Activated CD4-positive, alpha-beta T cell treated with anti-CD3 and anti-CD28 coated beads for 4 hours (primary cell): ENCODE results near the gene FIZ1.

Source experiments
- DNase-seq, 2 donors: peaks; one replicate each; pipeline ENCODE4 v3.0.0-alpha.2; 2020

Gene FIZ1

GRCh38 chr19:55599468-55599841 is at the start of gene FIZ1:
Gene FIZ1 (minus strand): TSS chr19:55599517. CDS start chr19:55597865, 1,652 bp downstream.
- DNase-seq: peak; percentile 96 to 97

DNA sequence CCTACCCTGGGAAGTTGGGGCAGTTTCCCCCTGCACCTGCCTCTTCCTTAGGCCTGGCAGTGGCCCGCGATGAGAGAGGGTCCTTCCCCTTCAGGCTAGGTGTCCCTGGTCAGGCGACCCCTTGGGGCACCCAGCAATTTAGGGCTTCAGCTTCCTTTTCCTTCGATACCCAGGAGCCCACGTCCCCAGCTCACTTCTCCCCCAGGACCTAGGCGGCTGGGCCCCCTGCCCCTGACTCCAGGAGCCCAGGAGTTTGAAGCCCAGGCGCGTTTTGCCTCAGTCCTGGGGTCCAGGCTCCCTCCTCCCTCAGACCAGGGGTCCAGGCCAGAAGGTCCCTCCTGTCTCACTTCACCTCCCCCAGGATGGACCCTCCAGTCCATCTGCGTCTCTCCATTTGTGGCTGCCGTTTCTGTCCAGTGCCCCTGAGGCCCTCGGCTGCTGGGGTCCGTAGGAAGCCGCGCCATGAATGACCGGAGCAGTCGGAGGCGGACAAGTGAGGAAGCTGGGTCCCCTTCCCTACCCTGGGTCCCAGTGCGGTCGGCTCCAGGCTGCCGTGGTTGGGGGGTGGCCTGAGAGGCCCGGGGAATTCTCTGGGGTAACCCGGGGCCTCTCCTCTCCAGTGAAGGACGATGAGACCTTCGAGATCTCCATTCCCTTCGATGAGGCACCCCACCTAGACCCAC is 49.4 kb upstream of the FIZ1 start:
- no peak for DNase-seq

- DNase-seq: peak; percentile 67 to 74
Observed at GRCh38 chr19:55647732-55648584, 48.6 kb upstream of the FIZ1 start, which contains the start of gene CCDC106. Gene CCDC106 (plus strand): TSS chr19:55648212. CDS start chr19:55649047, 835 bp downstream.

DNA sequence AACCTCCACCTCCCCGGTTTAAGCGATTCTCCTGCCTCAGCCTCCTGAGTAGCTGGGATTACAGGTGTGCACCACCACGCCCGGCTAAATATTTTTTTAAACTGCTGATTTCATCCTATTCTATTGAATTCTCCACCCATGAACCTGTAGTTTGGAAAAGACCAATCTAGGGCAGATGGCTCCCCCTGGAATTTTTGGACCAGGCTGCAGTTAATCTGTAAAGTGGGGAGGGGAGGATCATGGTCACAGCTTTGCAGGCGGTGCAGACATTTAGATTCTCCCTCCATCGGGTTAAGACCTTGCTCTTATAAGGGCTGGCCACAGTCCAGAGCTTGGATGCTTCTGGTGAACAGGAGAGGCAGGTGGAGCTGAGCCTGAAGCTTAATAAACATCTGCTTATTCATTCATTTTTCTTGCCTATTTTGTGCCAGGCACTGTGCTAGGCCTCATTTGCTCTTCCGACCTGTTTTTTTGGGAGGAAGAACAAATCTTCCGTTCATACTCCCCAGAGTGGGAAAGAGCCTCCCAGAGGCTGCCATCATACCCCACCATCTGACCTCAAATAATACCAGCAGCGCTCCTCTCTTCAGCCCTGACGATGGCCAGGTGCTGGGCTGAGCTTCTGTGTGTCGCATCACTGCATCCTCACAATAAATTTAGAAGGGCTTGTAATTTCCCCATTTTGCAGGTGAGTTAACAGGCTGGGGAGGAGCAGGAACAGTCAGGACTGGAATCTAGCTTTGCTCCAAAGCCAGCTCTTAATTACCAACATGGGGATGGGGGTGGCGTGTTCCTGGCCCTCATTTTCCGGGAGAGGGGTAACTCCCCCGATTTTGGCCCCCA is 47.8 kb upstream of the FIZ1 start:
- no peak for DNase-seq

GRCh38 chr19:55645512-55645881 is 46.2 kb upstream of the FIZ1 start:
- DNase-seq: no peak

DNA sequence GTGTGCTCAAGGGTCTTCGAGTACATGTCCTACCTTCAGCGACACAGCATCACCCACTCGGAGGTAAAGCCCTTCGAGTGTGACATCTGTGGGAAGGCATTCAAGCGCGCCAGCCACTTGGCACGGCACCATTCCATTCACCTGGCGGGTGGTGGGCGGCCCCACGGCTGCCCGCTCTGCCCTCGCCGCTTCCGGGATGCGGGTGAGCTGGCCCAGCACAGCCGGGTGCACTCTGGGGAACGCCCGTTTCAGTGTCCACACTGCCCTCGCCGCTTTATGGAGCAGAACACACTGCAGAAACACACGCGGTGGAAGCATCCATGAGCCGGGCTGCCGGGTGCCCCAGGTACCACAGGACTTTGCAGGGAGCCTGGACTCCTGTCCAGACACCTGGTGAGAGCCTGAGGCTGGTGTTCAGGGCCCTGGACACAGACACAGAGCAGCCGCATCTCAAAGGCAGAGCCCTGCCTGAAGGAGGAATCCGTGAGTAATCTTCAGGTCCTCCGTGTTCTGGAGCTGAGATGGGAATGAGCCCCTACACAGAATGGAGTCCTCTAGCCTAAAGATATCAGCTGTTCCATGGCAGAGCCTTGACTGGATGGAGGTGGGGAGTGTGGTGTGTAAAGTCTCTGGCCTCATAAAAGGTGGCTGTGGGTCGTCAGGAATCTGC is 45.7 kb upstream of the FIZ1 start:
- no peak for DNase-seq

DNA sequence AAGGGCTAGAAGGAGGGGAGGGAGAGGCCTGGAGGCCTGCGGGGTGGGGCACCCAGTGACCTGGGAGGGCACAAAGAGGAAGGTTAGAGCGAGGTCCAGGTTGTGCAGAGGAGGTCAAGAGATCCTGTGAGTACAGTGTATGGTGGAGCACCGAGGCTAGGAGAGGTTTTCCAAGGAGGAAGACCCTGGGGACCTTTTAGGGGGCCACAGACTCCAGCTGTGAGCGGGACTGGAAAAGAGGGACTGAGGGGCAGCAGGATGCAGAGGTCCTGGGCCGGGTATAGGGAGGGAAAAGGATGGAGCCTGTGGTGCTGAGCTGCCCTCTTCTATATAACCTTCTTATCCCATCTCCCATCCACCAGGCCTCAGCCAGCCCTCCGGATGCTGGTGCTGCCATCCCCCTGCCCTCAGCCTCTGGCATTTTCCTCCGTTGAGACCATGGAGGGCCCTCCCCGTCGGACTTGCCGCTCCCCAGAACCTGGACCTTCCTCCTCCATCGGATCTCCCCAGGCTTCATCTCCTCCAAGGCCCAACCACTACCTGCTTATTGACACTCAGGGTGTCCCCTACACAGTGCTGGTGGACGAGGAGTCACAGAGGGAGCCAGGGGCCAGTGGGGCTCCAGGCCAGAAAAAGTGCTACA is 45.0 kb upstream of the FIZ1 start:
- no peak for DNase-seq

DNA sequence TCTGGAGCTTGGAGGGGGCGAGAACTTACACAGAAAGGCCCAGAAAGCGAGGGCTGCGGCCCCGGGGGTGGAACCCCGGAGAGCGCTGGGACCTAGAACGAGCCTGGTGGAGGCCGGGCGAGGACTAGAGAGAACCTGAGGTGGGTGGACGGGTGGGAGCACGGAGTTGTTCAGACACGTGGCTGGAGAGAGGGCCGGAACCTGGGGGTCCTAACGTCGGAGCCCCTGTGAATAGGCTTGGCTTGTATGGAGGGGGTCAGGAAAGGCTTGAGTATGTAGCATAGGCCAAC is 44.5 kb upstream of the FIZ1 start:
- no peak for DNase-seq

GRCh38 chr19:55643003-55643886 is 43.9 kb upstream of the FIZ1 start, which contains the start of gene ZNF581:
Gene ZNF581 (plus strand): TSS chr19:55643649. CDS start chr19:55644572, 923 bp downstream.
- peak; percentile 77 to 80 for DNase-seq

GRCh38 chr19:55642153-55643002 is 43.1 kb upstream of the FIZ1 start:
- peak in 1 of 2 donors; percentile 35 for DNase-seq

DNA sequence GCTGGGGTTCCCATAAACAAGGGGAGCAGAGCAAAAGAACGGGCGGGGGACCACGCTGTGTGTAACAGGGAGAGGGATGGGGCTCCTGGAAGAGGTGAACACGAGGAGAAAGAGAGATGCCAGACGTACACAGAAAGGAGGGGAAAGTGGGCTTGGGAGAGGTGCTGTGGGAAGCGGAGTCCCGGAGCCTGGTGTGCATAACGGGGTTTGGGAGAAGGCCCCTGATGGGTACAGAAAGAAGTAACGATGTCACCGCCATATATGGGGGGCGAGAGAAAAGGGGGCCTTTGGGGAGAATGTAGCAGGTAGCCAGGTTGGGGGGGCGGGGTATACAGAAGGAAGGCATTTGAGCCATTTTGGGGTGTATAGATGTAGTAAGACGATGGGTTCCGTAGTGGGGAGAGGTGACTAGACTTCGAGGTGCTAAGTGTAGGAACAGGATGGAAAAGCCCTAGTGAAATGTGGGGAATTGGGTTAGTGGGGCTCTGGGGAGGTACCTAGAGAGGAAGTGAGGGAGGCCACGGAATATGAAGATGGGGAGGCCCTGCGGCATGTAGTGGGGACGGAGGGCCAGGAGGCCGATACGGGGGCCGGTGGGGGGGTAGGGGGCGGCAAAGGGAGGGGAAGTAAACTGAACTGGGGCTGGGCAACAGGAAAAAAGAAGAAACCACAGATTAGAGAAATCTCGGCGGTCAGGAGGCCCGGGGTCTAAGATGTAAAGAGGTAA is 42.3 kb upstream of the FIZ1 start:
- peak; percentile 25 to 32 for DNase-seq

GRCh38 chr19:55640577-55641425 is 41.5 kb upstream of the FIZ1 start, which contains the start of gene ZNF580:
Gene ZNF580 (plus strand): TSS chr19:55641002. CDS start chr19:55642509, 1,507 bp downstream.
- peak; percentile 57 to 64 for DNase-seq

- peak; percentile 72 to 76 for DNase-seq
Observed at GRCh38 chr19:55640043-55640576, 40.8 kb upstream of the FIZ1 start.

DNA sequence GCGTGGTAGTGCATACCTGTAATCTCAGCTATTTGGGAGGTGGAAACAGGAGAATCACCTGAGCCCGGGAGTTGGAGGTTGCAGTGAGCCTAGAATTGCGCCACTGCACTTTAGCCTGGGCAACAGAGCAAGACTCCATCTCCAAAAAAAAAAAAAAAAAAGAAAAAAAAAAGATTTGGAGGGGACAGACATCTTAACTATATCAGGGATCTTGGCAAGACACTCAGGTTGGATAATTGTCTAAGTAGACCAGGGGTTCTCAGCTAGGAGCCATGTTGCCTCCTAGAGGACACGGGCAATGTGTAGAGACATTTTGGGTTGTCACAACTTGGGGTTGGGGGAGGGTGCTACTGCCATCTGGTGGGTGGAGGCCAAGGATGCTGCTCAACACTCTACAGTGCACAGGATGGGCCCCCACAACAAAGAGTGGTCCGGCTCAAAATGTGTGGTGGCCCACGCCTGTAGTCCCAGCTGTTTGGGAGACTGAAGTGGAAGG is 39.6 kb upstream of the FIZ1 start:
- peak; percentile 48 to 61 for DNase-seq

- DNase-seq: no peak
Observed at GRCh38 chr19:55637534-55637933, 38.2 kb upstream of the FIZ1 start.

- DNase-seq: no peak
Observed at GRCh38 chr19:55636723-55637122, 37.4 kb upstream of the FIZ1 start.

DNA sequence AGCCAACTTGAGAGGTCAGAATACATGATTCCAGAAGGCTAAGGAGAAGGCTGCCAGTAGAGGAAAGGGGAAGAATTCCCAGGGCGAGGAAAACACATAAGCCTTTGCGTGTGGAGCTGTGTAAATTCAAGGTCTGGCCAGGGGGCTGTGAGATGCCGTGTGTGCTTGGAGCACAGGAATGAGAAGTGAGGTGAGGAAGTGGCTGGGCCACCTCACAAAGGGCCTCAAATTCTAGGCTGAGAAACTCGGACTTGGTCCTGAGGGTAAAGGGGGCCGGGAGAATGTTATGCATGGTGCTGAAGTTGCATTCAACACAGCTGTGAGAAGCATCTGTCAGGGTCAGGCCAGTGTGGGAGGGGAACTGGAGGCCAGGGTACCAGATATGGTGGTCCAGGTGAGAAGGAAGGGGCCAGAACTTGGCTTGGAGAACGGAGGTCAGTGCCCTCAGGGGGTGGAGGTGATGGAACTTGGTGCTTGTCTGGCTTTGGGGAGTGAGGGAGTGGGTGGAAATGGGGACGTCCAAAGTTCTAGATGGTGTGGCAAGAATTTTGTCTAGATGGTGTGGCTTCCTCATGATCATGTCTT is 36.6 kb upstream of the FIZ1 start:
- DNase-seq: no peak
